Measurements from ENCODE around the gene PRDM13.
"Not testable (repeated sequence)": the region's sequence is repeated elsewhere in the genome, so short reads cannot be mapped to it uniquely, and the experiment has no call there.

The PRDM13 gene
- total RNA-seq: 0 to 0.22 reads per million in 2 experiments

GRCh38 chr6:99606656-99607415, at the start of gene PRDM13:
PRDM13 (plus strand) TSS chr6:99606833; CDS start chr6:99607035, 202 bp downstream.
- no peak for DNase-seq (ENCODE audit: low read depth)

- no peak for DNase-seq (ENCODE audit: low read depth)
These were observed 47.6 kb upstream of the PRDM13 start for GRCh38 chr6:99559057-99559456.

GRCh38 chr6:99560668-99561067, 46.0 kb upstream of the PRDM13 start:
- DNase-seq (ENCODE audit: low read depth): no peak

- DNase-seq (ENCODE audit: low read depth): no peak
These were observed 43.4 kb upstream of the PRDM13 start for GRCh38 chr6:99563056-99563723.

- peak; percentile 78 for DNase-seq (ENCODE audit: low read depth)
These were observed 38.3 kb upstream of the PRDM13 start, which contains the start of gene CCNC for GRCh38 chr6:99568103-99568933. CCNC (minus strand) TSS chr6:99568660; CDS start chr6:99568527, 133 bp downstream.

GRCh38 chr6:99573980-99574617, 32.5 kb upstream of the PRDM13 start:
- DNase-seq (ENCODE audit: low read depth): no peak

- DNase-seq (ENCODE audit: low read depth): no peak
These were observed 30.9 kb upstream of the PRDM13 start for GRCh38 chr6:99575544-99576227.

GRCh38 chr6:99579781-99580180, 26.9 kb upstream of the PRDM13 start:
- no peak for DNase-seq (ENCODE audit: low read depth)

GRCh38 chr6:99587792-99588191, 18.8 kb upstream of the PRDM13 start:
- no peak for DNase-seq (ENCODE audit: low read depth)

GRCh38 chr6:99588618-99589289, 17.9 kb upstream of the PRDM13 start:
- DNase-seq (ENCODE audit: low read depth): peak; percentile 42

GRCh38 chr6:99589290-99589672, 17.4 kb upstream of the PRDM13 start:
- DNase-seq (ENCODE audit: low read depth): no peak

GRCh38 chr6:99589907-99590493, 16.6 kb upstream of the PRDM13 start:
- no peak for DNase-seq (ENCODE audit: low read depth)

- no peak for DNase-seq (ENCODE audit: low read depth)
These were observed 15.6 kb upstream of the PRDM13 start for GRCh38 chr6:99590728-99591672.

- DNase-seq (ENCODE audit: low read depth): no peak
These were observed 14.8 kb upstream of the PRDM13 start for GRCh38 chr6:99591673-99592364.

- DNase-seq (ENCODE audit: low read depth): no peak
These were observed 13.7 kb upstream of the PRDM13 start for GRCh38 chr6:99592900-99593299.

- DNase-seq (ENCODE audit: low read depth): not testable (repeated sequence)
These were observed 11.9 kb upstream of the PRDM13 start for GRCh38 chr6:99594696-99595095.

GRCh38 chr6:99602520-99603420, 3.9 kb upstream of the PRDM13 start:
- no peak for DNase-seq (ENCODE audit: low read depth)

Measured in T follicular helper cell (primary cell).